Measurements from ENCODE around the gene SMARCAL1.

DNA sequence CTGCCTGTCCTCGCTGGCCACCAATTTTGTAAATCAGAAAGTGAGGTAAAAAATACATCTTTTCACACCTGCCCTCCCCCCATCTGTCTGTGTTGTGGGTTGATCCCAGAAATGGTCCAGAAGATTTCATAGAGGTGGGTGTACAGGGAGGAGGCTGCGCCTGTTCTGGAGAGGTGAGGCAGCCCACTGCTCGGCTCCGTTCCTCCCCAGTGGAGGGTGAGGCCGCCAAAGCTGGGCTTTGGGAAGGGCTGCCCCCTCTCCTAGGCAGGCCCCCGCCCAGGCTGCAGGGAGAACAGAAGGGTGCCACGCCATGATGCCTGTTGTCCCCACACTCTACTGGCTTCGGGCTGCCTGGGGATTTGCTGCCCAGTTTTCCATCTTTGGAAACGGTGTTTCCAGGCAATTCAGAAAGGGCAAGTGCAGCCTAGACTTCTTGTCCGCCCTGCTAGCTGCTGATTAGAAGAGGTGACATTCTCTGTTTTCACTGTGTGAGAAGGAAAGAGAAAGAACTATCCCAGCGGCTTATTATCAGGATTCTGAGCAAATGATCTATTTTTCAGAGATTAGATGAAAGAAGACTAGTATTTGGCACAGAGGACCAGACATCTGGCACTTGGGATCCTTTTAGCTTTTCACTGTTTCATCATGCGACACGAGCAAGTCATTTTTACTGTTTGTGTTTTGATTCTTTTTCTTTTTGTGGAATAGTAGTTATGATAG is 18.7 kb downstream of the SMARCAL1 start:
- TF ChIP-seq CTCF (IDR thresholded peaks at IDR 0.05; ENCODE audit: insufficient read depth, low read depth, low read length) (no peak), EZH2 (IDR thresholded peaks at IDR 0.05; ENCODE audit: insufficient read depth, low read length) (no peak)

All from astrocyte (in vitro differentiated cells and primary cell).